ENCODE results near the gene ENGASE.
A peak's percentile ranks its signal among the peaks of the same experiment; 100 is the strongest.
"Not testable (repeated sequence)": the region's sequence is repeated elsewhere in the genome, so short reads cannot be mapped to it uniquely, and the experiment has no call there.

Gene ENGASE

GRCh38 chr17:79054200-79054960 is 20.2 kb upstream of the ENGASE start:
- DNase-seq: no peak

GRCh38 chr17:79055197-79055596 is 19.4 kb upstream of the ENGASE start:
- DNase-seq: no peak

GRCh38 chr17:79057737-79058385 is 16.8 kb upstream of the ENGASE start:
- no peak for DNase-seq

- no peak for DNase-seq
Observed at GRCh38 chr17:79062691-79063090, 11.9 kb upstream of the ENGASE start.

GRCh38 chr17:79064026-79064425 is 10.6 kb upstream of the ENGASE start:
- DNase-seq: no peak

GRCh38 chr17:79065105-79065670 is 9.4 kb upstream of the ENGASE start:
- DNase-seq: peak; percentile 58

GRCh38 chr17:79066963-79067362 is 7.7 kb upstream of the ENGASE start:
- no peak for DNase-seq

- DNase-seq: no peak
Observed at GRCh38 chr17:79070266-79070880, 4.3 kb upstream of the ENGASE start.

- DNase-seq: no peak
Observed at GRCh38 chr17:79071161-79071740, 3.4 kb upstream of the ENGASE start.

- no peak for DNase-seq
Observed at GRCh38 chr17:79072544-79072943, 2.1 kb upstream of the ENGASE start.

GRCh38 chr17:79073016-79073705 is 1.5 kb upstream of the ENGASE start:
- no peak for DNase-seq

- DNase-seq: no peak
Observed at GRCh38 chr17:79073706-79074088, 927 bp upstream of the ENGASE start.

- DNase-seq: not testable (repeated sequence)
Observed at GRCh38 chr17:79074121-79074648, 439 bp upstream of the ENGASE start.

GRCh38 chr17:79075446-79075750 is 774 bp downstream of the ENGASE start:
- DNase-seq: no peak

- DNase-seq: no peak
Observed at GRCh38 chr17:79075861-79076406, 1.3 kb downstream of the ENGASE start.

- no peak for DNase-seq
Observed at GRCh38 chr17:79077587-79077986, 3.0 kb downstream of the ENGASE start.

- no peak for DNase-seq
Observed at GRCh38 chr17:79078476-79079190, 4.0 kb downstream of the ENGASE start.

GRCh38 chr17:79079421-79080200 is 5.0 kb downstream of the ENGASE start:
- no peak for DNase-seq

- no peak for DNase-seq
Observed at GRCh38 chr17:79080349-79080748, 5.7 kb downstream of the ENGASE start.

GRCh38 chr17:79080761-79081290 is 6.2 kb downstream of the ENGASE start:
- no peak for DNase-seq

Measured in stimulated activated CD4-positive, alpha-beta T cell treated with anti-CD3 and anti-CD28 coated beads, Interleukin-1b, Interleukin-23, amount 100 ng/mL, for 48 hours (primary cell).